Measurements from ENCODE around the gene ARAP3. TPM values are rescaled to one million over a fixed set of nuclear protein-coding genes. Genes with fewer than 3 reads are reported as not detected.

Gene ARAP3
- total RNA-seq, 1 experiment from 2014 or later: 27.6 TPM

GRCh38 chr5:141713616-141714309 lies 31.7 kb upstream of the ARAP3 start:
- Histone ChIP-seq H4K91ac (ENCODE audit: insufficient read length, low read depth, low read length) (no peak overlapping the region), H3K27me3 (ENCODE audit: insufficient read depth, low read length) (no peaks in the 10 kb centered on the region), H3K18ac (ENCODE audit: insufficient read length, low read depth, low read length) (no peak overlapping the region), H3K23ac (ENCODE audit: insufficient read length, low read depth, low read length) (no peak overlapping the region), H3K14ac (ENCODE audit: insufficient read depth, low read length) (no peak overlapping the region), H2BK5ac (ENCODE audit: insufficient read length, low read length) (no peak overlapping the region), H2BK15ac (ENCODE audit: low read depth, low read length) (no peak overlapping the region), H3K79me2 (ENCODE audit: insufficient read depth, low read length) (no peaks in the 10 kb centered on the region), H3T11ph (ENCODE audit: low read length) (no peak overlapping the region), H3K79me1 (ENCODE audit: insufficient read depth, low read depth, low read length, poor library complexity, severe bottlenecking) (no peaks in the 10 kb centered on the region), H3K9me3 (ENCODE audit: control insufficient read depth, low read depth, low read length) (no peaks in the 10 kb centered on the region), H3K4me1 (ENCODE audit: insufficient read depth, low read length) (peaks cover 10% of the 10 kb centered on the region), H3K4ac (ENCODE audit: low read depth, low read length) (no peak overlapping the region), H4K8ac (replicated peaks; ENCODE audit: insufficient read length, low read depth, low read length) (no peak overlapping the region), H2AFZ (ENCODE audit: low read length) (no peak overlapping the region), H2BK12ac (ENCODE audit: insufficient read length, low read depth, low read length) (no peak overlapping the region), H4K20me1 (ENCODE audit: control insufficient read depth, insufficient read depth, insufficient read length) (no peaks in the 10 kb centered on the region), H3K23me2 (ENCODE audit: insufficient read length, low read depth, low read length, poor library complexity, severe bottlenecking) (no peaks in the 10 kb centered on the region), H2AK5ac (ENCODE audit: insufficient read length, low read length) (no peak overlapping the region), H2BK20ac (ENCODE audit: low read depth, low read length, poor library complexity, severe bottlenecking) (no peak overlapping the region), H3K9ac (ENCODE audit: extremely low read depth, insufficient read length, low read length) (no peak overlapping the region), H3K4me2 (ENCODE audit: insufficient read depth, insufficient read length, low read length) (no peak overlapping the region), H3K27ac (ENCODE audit: insufficient read length, low read depth, low read length) (no peak overlapping the region), H3K56ac (ENCODE audit: insufficient read length, low read depth, low read length) (no peak overlapping the region), H2BK120ac (ENCODE audit: low read depth, low read length, poor library complexity, severe bottlenecking) (no peak overlapping the region), H4K5ac (ENCODE audit: insufficient read length, low read depth, low read length) (no peak overlapping the region)
- DNase-seq: no peak
- no peak for TF ChIP-seq CTCF (conservative IDR thresholded peaks at IDR 0.05)
- no peaks in the 10 kb centered on the region for H3K9me3 Mint-ChIP-seq
- peaks cover 11% of the 10 kb centered on the region for H3K27me3 Mint-ChIP-seq (ENCODE audit: low read depth)
- H3K36me3 Mint-ChIP-seq (ENCODE audit: insufficient read depth in 1 of 3, low read depth in 3 of 3): no peaks in the 10 kb centered on the region
- no peak overlapping the region for H3K4me3 Mint-ChIP-seq
- peaks cover 38 to 41% of the 10 kb centered on the region in 2 experiments for H3K4me1 Mint-ChIP-seq
- H3K27ac Mint-ChIP-seq: no peak overlapping the region
- WGBS (ENCODE audit: extremely low coverage, insufficient read length, low lambda C conversion rate): no CpG with 5 or more reads among the region's 7 CpGs

Measured in H9 (cell line).